GM12878 (cell line): ENCODE data around the gene KRTCAP3. TPM values are rescaled to one million over a fixed set of nuclear protein-coding genes. Genes with fewer than 3 reads are reported as not detected.

Experiments used
- ATAC-seq: fragments of 200-7000 bp; cut with Tn5 transposase; 3 replicates; pipeline ENCODE4 v1.9.1; 2020; ENCODE audit warnings: mild to moderate bottlenecking, moderate library complexity
- BruUV-seq: library from RNA; stranded (reverse); fragments of 400-500 nt; replicated peaks from 2 replicates; lab custom pipeline; 2021; lab: Mats Ljungman, UMichigan
- CTCF ChIA-PET: fragments of 300-600 bp; sonication (Branson Sonifier 250); formaldehyde crosslinking; extraction: SDS; loops from one replicate; lab custom pipeline; 2021; ENCODE audit warnings: inconsistent platforms; lab: Yijun Ruan, JAX
- POLR2A ChIA-PET: fragments of 350-600 bp; formaldehyde crosslinking; extraction: SDS; loops from one replicate; lab custom pipeline; 2021; ENCODE audit warnings: inconsistent platforms; lab: Charles Lee
- RAD21 ChIA-PET: fragments of 300-600 bp; sonication (Branson Sonifier 250); formaldehyde crosslinking; loops from one replicate; lab custom pipeline; 2023; ENCODE audit warnings: antibody characterized with exemption; ENCODE audit not compliant: unreplicated experiment; lab: Charles Lee
- SMC1A ChIA-PET: fragments of 300-600 bp; sonication (Branson Sonifier 250); formaldehyde crosslinking; loops from one replicate; lab custom pipeline; 2023; ENCODE audit not compliant: unreplicated experiment, uncharacterized antibody; lab: Charles Lee
- DNase-seq: peaks from one replicate; pipeline ENCODE4 v3.0.0-alpha.2; 2011; ENCODE audit warnings: low read depth, low spot score
- FAIRE-seq: peaks from 3 replicates; lab custom pipeline; 2011; peaks lifted over from hg19 to GRCh38; lab: Jason Lieb, UNC
- H2AFZ ChIP-seq: 2 replicates; pipeline ENCODE4 v1.6.0; 2011; ENCODE audit warnings: low read depth, low read length, control low read depth; ENCODE audit not compliant: control insufficient read depth
- H3K27ac ChIP-seq: 2 replicates; pipeline ENCODE4 v1.5.1; 2011; ENCODE audit warnings: control low read depth; ENCODE audit not compliant: control insufficient read depth, insufficient read depth
- H3K27me3 ChIP-seq, 2 experiments: replicated peaks in 1 of 2; 2 replicates each; pipeline versions ENCODE4 v1.6.0 to v1.6.1; 2011; ENCODE audit warnings: low read length in 1 of 2; ENCODE audit not compliant: control insufficient read depth in 2 of 2, insufficient read depth in 2 of 2
- H3K36me3 ChIP-seq, 2 experiments: 2 replicates each; pipeline ENCODE4 v1.5.1; 2011; ENCODE audit warnings: low read length in 1 of 2; ENCODE audit not compliant: control insufficient read depth in 2 of 2, insufficient read depth in 2 of 2
- H3K4me1 ChIP-seq: 2 replicates; pipeline ENCODE4 v1.6.1; 2011; ENCODE audit warnings: mild to moderate bottlenecking, low read length, moderate library complexity, mixed read lengths; ENCODE audit not compliant: control insufficient read depth, insufficient read depth
- H3K4me2 ChIP-seq: 2 replicates; pipeline ENCODE4 v1.6.0; 2011; ENCODE audit warnings: control low read depth; ENCODE audit not compliant: control insufficient read depth, insufficient read depth
- H3K4me3 ChIP-seq: fragments of 200-600 bp; sonication (generic); 2 replicates; pipeline ENCODE4 v1.5.1; 2016
- H3K79me2 ChIP-seq: 2 replicates; pipeline ENCODE4 v1.6.0; 2011; ENCODE audit warnings: low read length; ENCODE audit not compliant: control insufficient read depth, insufficient read depth
- H3K9ac ChIP-seq: 2 replicates; pipeline ENCODE4 v1.8.0; 2011; ENCODE audit warnings: low read length, control low read depth, mixed read lengths; ENCODE audit not compliant: control insufficient read depth, insufficient read depth
- H3K9me3 ChIP-seq: replicated peaks from 3 replicates; pipeline ENCODE4 v1.5.1; 2011; ENCODE audit warnings: mild to moderate bottlenecking, low read length; ENCODE audit not compliant: control insufficient read depth, insufficient read depth
- H4K20me1 ChIP-seq: 2 replicates; pipeline ENCODE4 v1.6.0; 2011; ENCODE audit not compliant: control insufficient read depth, insufficient read depth
- ATF7 ChIP-seq: fragments of 450-650 bp; IDR thresholded peaks from 2 replicates; pipeline ENCODE4 v1.6.1; 2016; ENCODE audit warnings: low read depth, mild to moderate bottlenecking
- BCLAF1 ChIP-seq: fragments of 450-650 bp; IDR thresholded peaks from 2 replicates; pipeline ENCODE4 v1.6.1; 2017; ENCODE audit warnings: antibody characterized with exemption, mild to moderate bottlenecking, moderate library complexity
- ETV6 ChIP-seq, 2 experiments: fragments of 450-650 bp in 1 of 2; IDR thresholded peaks in 1 of 2; conservative IDR thresholded peaks in 1 of 2; 2 replicates each; pipeline ENCODE4 v1.6.1; 2014; ENCODE audit warnings: antibody characterized with exemption in 1 of 2, borderline replicate concordance in 1 of 2, low read depth in 1 of 2, mild to moderate bottlenecking in 1 of 2, moderate library complexity in 1 of 2
- FOXK2 ChIP-seq: fragments of 450-650 bp; IDR thresholded peaks from 2 replicates; pipeline ENCODE4 v1.6.1; 2017; ENCODE audit warnings: mild to moderate bottlenecking, moderate library complexity
- NKRF ChIP-seq: fragments of 450-650 bp; conservative IDR thresholded peaks from 2 replicates; pipeline ENCODE4 v1.6.1; 2017; ENCODE audit warnings: mild to moderate bottlenecking, moderate library complexity
- PAX8 ChIP-seq: fragments of 450-650 bp; IDR thresholded peaks from 2 replicates; pipeline ENCODE4 v1.6.1; 2017; ENCODE audit warnings: mild to moderate bottlenecking, moderate library complexity
- PKNOX1 ChIP-seq: fragments of 450-650 bp; IDR thresholded peaks from 2 replicates; pipeline ENCODE4 v1.6.1; 2016; ENCODE audit warnings: mild to moderate bottlenecking
- SUZ12 ChIP-seq: fragments of 200-600 bp; sonication (generic); IDR thresholded peaks from one replicate; pipeline ENCODE4 v1.6.1; 2018; ENCODE audit warnings: antibody characterized with exemption, mild to moderate bottlenecking; ENCODE audit not compliant: unreplicated experiment
- TCF3 ChIP-seq: IDR thresholded peaks from 2 replicates; pipeline ENCODE4 v1.6.1; 2012; ENCODE audit warnings: low read depth, mild to moderate bottlenecking, low read length, borderline replicate concordance; ENCODE audit not compliant: insufficient read depth
- ZNF592 ChIP-seq: fragments of 450-650 bp; IDR thresholded peaks from 2 replicates; pipeline ENCODE4 v1.6.1; 2017; ENCODE audit warnings: mild to moderate bottlenecking, moderate library complexity
- WGBS: methylation state at CpG from one replicate; pipeline ENCODE4 v1.1.6; 2016; ENCODE audit warnings: low lambda C conversion rate; ENCODE audit not compliant: insufficient replicate concordance, insufficient coverage; ENCODE audit errors: missing lambda C conversion rate; 5-methylcytosine and 5-hydroxymethylcytosine counted together
- in situ Hi-C: fragments of 300-500 bp; cut with MboI; formaldehyde crosslinking; loops from 9 replicates; pipeline ENCODE4 v1.14.3; 2018; ENCODE audit warnings: mixed read lengths
- intact Hi-C: fragments of 100-400 bp; cut with micrococcal nuclease; formaldehyde crosslinking; loops from one replicate; pipeline ENCODE4 v1.14.2; 2022; ENCODE audit not compliant: unreplicated experiment
- polyA plus RNA-seq, 11 experiments: library from polyadenylated mRNA; depleted of rRNA in 4 of 11; unstranded in 6 of 11; stranded (reverse) in 5 of 11; fragments of >200 nt; fragmentation: Nextera tagmentation in 4 of 11; fragmentation: Illumina TruSeq in 1 of 11; extraction: Ambion mirVana in 4 of 11; extraction: Trizol in 1 of 11; gene quantifications; 1 replicate in 1 of 11; 2 replicates in 10 of 11; pipeline versions ENCODE4 v1.2.1 to v1.2.3, GENCODE V29; 2011 to 2016; ENCODE audit warnings: inconsistent platforms in 2 of 11, missing spikeins in 2 of 11, low read depth in 1 of 11
- total RNA-seq, 4 experiments: library from RNA; depleted of rRNA in 3 of 4; stranded (reverse); fragments of >200 nt in 3 of 4; fragmentation: Illumina TruSeq in 1 of 4; extraction: Trizol in 1 of 4; gene quantifications; 2 replicates each; pipeline versions ENCODE4 v1.2.1 to v1.2.3, GENCODE V29; 2013 to 2021

Gene KRTCAP3
- total and polyA plus RNA-seq, 10 of the 15 experiments (the other 5 are each of a cell fraction or from before 2014, with no cell fraction given): 0.26 to 2.2 (median 0.82) TPM; not detected in 1

GRCh38 chr2:27451095-27451494 is 8.9 kb downstream of the KRTCAP3 start:
- no peak overlapping the region for H3K4me2 ChIP-seq
- no peak overlapping the region for H3K27ac ChIP-seq
- H3K36me3 ChIP-seq: no peaks in the 10 kb centered on the region; a peak in 1 of 4 replicates
- WGBS: 94% methylated on average over 1 of the region's 1 CpG
- FAIRE-seq: no peak
- no peaks in the 10 kb centered on the region for H3K4me1 ChIP-seq
- H3K79me2 ChIP-seq: no peaks in the 10 kb centered on the region
- ChIA-PET POLR2A (no interaction called here), CTCF (interaction anchor here (1.5 kb wide), 1 partner anchor 233 kb away, joined by 3 read pairs; no protein-coding TSS in a partner anchor), SMC1A (no interaction called here), RAD21 (no interaction called here)
- H4K20me1 ChIP-seq: no peaks in the 10 kb centered on the region
- H3K4me3 ChIP-seq: no peak overlapping the region
- no peak for ATAC-seq
- TF ChIP-seq PKNOX1 (no peak), TCF3 (no peak), ETV6 (conservative IDR thresholded peaks at IDR 0.05 in 1 of 2, IDR thresholded peaks at IDR 0.05 in 1 of 2; ENCODE audit: borderline replicate concordance in 1 of 2, low read depth in 1 of 2) (no peak), SUZ12 (no peak), ATF7 (no peak), ZNF592 (no peak), PAX8 (no peak), BCLAF1 (no peak), NKRF (no peak), FOXK2 (no peak)
- intact Hi-C loops: no loop called here
- no peak for DNase-seq
- BruUV-seq: no TSS peak
- H3K27me3 ChIP-seq: no peaks in the 10 kb centered on the region
- in situ Hi-C loops: no loop called here
- H3K9ac ChIP-seq: no peak overlapping the region
- no peaks in the 10 kb centered on the region for H3K9me3 ChIP-seq
- no peak overlapping the region for H2AFZ ChIP-seq
